HL-60 (cell line): ENCODE data around the gene LRRC74B.

ENCODE experiments used
- POLR2AphosphoS5 ChIP-seq: IDR thresholded peaks from 2 replicates; pipeline ENCODE4 v1.6.1; 2012; ENCODE audit warnings: low read depth
- TF ChIP-seq, protein P1 (sequence below): IDR thresholded peaks from one replicate; pipeline ENCODE4 v1.5.1; 2011; ENCODE audit warnings: low read length, control low read depth, inconsistent platforms; ENCODE audit not compliant: insufficient read depth

DNA sequence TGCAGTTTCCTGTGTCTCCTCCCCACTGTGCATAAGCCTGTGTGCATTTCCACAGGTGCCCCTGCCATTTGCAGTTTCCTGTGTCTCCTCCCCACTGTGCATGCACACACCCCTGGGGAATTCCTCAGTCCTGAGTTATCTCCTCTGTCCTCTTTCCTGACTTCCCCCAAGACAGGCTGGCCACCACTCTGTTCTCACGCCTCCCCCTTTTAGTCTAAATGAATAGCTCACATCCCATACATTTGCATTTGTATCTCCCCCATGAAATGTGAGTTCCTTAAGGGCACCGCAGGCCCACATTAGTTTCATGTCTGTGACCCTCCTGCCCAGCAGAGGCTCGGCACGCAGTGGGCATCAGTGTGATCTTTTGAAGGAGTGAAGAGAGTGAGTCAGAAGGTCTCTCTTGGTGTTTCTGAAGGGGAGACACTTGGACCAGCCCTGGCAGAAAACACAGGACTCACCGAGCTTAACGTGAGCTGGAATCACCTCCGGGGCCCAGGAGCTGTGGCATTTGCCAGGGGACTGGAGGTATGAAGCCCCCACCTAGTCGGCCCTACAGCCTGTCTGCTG lies 6.2 kb downstream of the LRRC74B start:
- TF ChIP-seq POLR2AphosphoS5: no peak
- TF ChIP-seq, protein P1, sequence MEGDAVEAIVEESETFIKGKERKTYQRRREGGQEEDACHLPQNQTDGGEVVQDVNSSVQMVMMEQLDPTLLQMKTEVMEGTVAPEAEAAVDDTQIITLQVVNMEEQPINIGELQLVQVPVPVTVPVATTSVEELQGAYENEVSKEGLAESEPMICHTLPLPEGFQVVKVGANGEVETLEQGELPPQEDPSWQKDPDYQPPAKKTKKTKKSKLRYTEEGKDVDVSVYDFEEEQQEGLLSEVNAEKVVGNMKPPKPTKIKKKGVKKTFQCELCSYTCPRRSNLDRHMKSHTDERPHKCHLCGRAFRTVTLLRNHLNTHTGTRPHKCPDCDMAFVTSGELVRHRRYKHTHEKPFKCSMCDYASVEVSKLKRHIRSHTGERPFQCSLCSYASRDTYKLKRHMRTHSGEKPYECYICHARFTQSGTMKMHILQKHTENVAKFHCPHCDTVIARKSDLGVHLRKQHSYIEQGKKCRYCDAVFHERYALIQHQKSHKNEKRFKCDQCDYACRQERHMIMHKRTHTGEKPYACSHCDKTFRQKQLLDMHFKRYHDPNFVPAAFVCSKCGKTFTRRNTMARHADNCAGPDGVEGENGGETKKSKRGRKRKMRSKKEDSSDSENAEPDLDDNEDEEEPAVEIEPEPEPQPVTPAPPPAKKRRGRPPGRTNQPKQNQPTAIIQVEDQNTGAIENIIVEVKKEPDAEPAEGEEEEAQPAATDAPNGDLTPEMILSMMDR: no peak
